GM23248 (cell line): Measurements from ENCODE around the gene STK25.

Source experiments
- EZH2 ChIP-seq: fragments of 200-600 bp; sonication (generic); IDR thresholded peaks from 2 replicates; pipeline ENCODE4 v1.6.1; 2018; ENCODE audit warnings: antibody characterized with exemption, mild to moderate bottlenecking; ENCODE audit not compliant: insufficient read depth, poor library complexity, severe bottlenecking
- EZH2phosphoT487 ChIP-seq: fragments of 200-600 bp; sonication (generic); IDR thresholded peaks from 2 replicates; pipeline ENCODE4 v1.6.1; 2018; ENCODE audit warnings: antibody characterized with exemption, moderate library complexity, mild to moderate bottlenecking, low read depth; ENCODE audit not compliant: insufficient read depth

DNA sequence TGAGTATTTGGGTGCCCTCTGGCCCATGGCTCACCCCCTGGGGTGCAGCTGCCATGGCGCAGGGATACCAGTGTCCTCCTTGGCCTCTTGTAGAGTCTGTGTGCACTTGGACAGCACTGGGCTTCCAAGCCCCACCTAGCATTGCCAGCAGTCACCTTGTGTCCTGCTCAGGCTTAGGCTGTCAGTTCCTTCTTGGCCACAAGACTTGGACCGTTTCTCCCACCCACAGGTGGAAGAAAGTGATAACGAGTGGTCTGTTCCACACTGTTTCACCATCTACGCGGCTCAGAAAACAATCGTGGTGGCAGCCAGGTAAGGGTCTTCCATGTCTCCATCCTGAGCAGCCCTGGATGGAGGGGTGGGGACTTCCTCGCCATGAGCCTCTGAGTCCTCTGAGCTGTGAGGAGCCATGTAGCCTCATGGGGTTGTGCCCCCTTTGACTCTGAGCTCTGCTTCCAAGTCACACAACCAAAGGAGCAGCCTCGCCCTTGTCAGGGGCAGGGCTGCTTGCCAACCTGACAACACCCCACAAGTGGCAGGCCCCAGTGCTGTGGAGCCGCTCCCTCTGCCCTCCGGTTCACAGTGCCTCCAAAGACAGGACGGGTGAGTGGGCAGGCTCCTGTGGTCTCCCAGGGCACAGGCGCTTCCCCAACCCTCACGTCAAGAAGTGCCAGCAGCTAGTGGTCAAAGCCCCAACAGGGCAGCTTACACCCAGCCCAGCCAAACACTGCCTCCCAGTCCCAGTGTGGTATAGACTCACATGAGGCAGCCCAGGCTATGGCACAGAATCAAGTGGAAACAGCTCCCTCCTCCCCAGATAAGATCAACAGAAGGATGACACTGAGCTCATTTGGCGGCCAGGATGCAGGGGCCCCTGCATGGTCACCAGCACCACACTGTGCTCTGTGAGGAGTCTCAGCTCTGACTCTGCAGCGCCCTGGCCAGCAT, 18.4 kb downstream of the STK25 start:
- TF ChIP-seq EZH2phosphoT487, result no peak
- no peak for TF ChIP-seq EZH2
